ENCODE data around the gene HES3. TPM values are rescaled to one million over a fixed set of nuclear protein-coding genes. Genes with fewer than 3 reads are reported as not detected.
A peak's percentile ranks its signal among the peaks of the same experiment; 100 is the strongest.

Gene HES3
- total RNA-seq, 1 donor from 2014 or later = not detected

- no peak for FAIRE-seq
Measured at GRCh38 chr1:6269720-6270400, 25.9 kb downstream of the HES3 start.

GRCh38 chr1:6270401-6270800, 26.4 kb downstream of the HES3 start:
- TF ChIP-seq CTCF (IDR thresholded peaks at IDR 0.05; ENCODE audit: insufficient read depth, low read length, severe bottlenecking) = no peak
- DNase-seq (ENCODE audit: low read depth) = no peak
- peaks cover 10% of the 10 kb centered on the region for H3K36me3 ChIP-seq (ENCODE audit: control insufficient read depth, insufficient read depth, low read length)
- H3K4me3 ChIP-seq (ENCODE audit: low read depth, low read length) = no peak overlapping the region
- FAIRE-seq = peak; percentile 18
- H3K27me3 ChIP-seq (ENCODE audit: control insufficient read depth, insufficient read depth, low read length) = no peaks in the 10 kb centered on the region

More at GRCh38 chr1:6269720-6270400, 25.9 kb downstream of the HES3 start:
- peaks cover 12% of the 10 kb centered on the region for H3K36me3 ChIP-seq (ENCODE audit: control insufficient read depth, insufficient read depth, low read length)
- H3K4me3 ChIP-seq (ENCODE audit: low read depth, low read length) = no peak overlapping the region
- no peaks in the 10 kb centered on the region for H3K27me3 ChIP-seq (ENCODE audit: control insufficient read depth, insufficient read depth, low read length)
- no peak for DNase-seq (ENCODE audit: low read depth)
- no peak for TF ChIP-seq CTCF (IDR thresholded peaks at IDR 0.05; ENCODE audit: insufficient read depth, low read length, severe bottlenecking)

- FAIRE-seq = no peak
- peaks cover 8% of the 10 kb centered on the region for H3K36me3 ChIP-seq (ENCODE audit: control insufficient read depth, insufficient read depth, low read length)
- DNase-seq (ENCODE audit: low read depth) = no peak
- no peak for TF ChIP-seq CTCF (IDR thresholded peaks at IDR 0.05; ENCODE audit: insufficient read depth, low read length, severe bottlenecking)
- H3K4me3 ChIP-seq (ENCODE audit: low read depth, low read length) = no peak overlapping the region
- H3K27me3 ChIP-seq (ENCODE audit: control insufficient read depth, insufficient read depth, low read length) = no peaks in the 10 kb centered on the region
Measured at GRCh38 chr1:6271006-6271405, 27.0 kb downstream of the HES3 start.

GRCh38 chr1:6271554-6271953, 27.6 kb downstream of the HES3 start:
- no peak for DNase-seq (ENCODE audit: low read depth)
- no peaks in the 10 kb centered on the region for H3K27me3 ChIP-seq (ENCODE audit: control insufficient read depth, insufficient read depth, low read length)
- H3K4me3 ChIP-seq (ENCODE audit: low read depth, low read length) = no peak overlapping the region
- peaks cover 10% of the 10 kb centered on the region for H3K36me3 ChIP-seq (ENCODE audit: control insufficient read depth, insufficient read depth, low read length)
- TF ChIP-seq CTCF (IDR thresholded peaks at IDR 0.05; ENCODE audit: insufficient read depth, low read length, severe bottlenecking) = no peak
- FAIRE-seq = no peak

- no peaks in the 10 kb centered on the region for H3K27me3 ChIP-seq (ENCODE audit: control insufficient read depth, insufficient read depth, low read length)
- no peak overlapping the region for H3K4me3 ChIP-seq (ENCODE audit: low read depth, low read length)
- DNase-seq (ENCODE audit: low read depth) (no peak), FAIRE-seq (peak; percentile 85)
- H3K36me3 ChIP-seq (ENCODE audit: control insufficient read depth, insufficient read depth, low read length) = peaks cover 11% of the 10 kb centered on the region
- TF ChIP-seq CTCF (IDR thresholded peaks at IDR 0.05; ENCODE audit: insufficient read depth, low read length, severe bottlenecking) = no peak
Measured at GRCh38 chr1:6272452-6272851, 28.5 kb downstream of the HES3 start.

GRCh38 chr1:6272868-6273267, 28.9 kb downstream of the HES3 start:
- no peak for DNase-seq (ENCODE audit: low read depth)
- H3K36me3 ChIP-seq (ENCODE audit: control insufficient read depth, insufficient read depth, low read length) = peaks cover 11% of the 10 kb centered on the region
- TF ChIP-seq CTCF (IDR thresholded peaks at IDR 0.05; ENCODE audit: insufficient read depth, low read length, severe bottlenecking) = no peak
- H3K4me3 ChIP-seq (ENCODE audit: low read depth, low read length) = no peak overlapping the region
- H3K27me3 ChIP-seq (ENCODE audit: control insufficient read depth, insufficient read depth, low read length) = no peaks in the 10 kb centered on the region
- FAIRE-seq = no peak
